ENCODE data around the gene ZMYND8. TPM values are rescaled to one million over a fixed set of nuclear protein-coding genes. Genes with fewer than 3 reads are reported as not detected.

ZMYND8 gene
- total RNA-seq, 4 donors from 2014 or later, result 33.3 to 46.7 (median 39.2) TPM

DNA sequence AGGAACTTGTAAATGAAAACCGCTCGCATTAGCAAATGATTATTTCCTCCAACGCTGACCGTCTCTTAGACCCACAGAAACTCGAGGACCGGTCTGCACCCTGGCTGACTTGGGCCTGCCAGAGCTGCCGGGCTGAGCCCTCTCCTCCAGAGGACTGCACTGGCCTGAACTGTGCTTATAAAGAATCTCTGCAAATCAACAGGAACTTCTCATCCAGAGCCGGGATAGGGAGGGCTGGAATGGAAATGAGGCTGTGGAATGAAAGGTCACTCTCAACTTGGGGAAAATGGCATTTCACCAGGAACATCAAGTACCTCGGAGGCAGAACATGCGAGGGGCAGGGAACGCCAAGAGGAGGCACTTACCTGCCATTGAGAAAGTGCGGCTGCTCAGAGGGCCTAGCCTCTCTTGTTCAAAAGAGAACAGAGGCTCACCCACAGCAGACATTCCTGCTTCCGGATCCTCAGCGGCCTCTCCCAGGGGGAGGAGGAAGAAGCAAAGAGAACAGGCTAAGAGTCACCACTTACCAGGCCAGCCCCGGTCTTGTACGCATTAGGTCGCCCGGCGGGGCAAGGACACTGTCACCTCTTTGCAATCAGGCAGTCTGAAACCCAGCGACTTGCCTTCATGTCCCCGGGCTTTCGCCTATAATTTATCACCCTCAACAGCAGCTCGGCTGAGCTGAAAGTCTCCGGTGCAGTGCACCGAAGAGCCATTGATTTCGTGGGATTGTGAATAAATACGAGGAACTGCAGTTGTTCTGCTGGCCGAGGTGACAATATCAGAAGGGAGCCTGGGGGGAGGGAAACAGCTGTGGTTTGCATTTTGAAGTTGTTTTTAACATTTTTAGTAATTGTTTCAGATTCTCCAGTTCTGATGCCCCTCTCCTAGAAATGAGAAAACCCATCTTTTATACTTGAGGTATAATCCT is 37.6 kb downstream of the ZMYND8 start:
- TF ChIP-seq, protein P1, sequence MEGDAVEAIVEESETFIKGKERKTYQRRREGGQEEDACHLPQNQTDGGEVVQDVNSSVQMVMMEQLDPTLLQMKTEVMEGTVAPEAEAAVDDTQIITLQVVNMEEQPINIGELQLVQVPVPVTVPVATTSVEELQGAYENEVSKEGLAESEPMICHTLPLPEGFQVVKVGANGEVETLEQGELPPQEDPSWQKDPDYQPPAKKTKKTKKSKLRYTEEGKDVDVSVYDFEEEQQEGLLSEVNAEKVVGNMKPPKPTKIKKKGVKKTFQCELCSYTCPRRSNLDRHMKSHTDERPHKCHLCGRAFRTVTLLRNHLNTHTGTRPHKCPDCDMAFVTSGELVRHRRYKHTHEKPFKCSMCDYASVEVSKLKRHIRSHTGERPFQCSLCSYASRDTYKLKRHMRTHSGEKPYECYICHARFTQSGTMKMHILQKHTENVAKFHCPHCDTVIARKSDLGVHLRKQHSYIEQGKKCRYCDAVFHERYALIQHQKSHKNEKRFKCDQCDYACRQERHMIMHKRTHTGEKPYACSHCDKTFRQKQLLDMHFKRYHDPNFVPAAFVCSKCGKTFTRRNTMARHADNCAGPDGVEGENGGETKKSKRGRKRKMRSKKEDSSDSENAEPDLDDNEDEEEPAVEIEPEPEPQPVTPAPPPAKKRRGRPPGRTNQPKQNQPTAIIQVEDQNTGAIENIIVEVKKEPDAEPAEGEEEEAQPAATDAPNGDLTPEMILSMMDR (IDR thresholded peaks at IDR 0.05; ENCODE audit: low read depth), result no peak

GRCh38 chr20:47318027-47318585 is 38.4 kb downstream of the ZMYND8 start:
- TF ChIP-seq, protein P1 (IDR thresholded peaks at IDR 0.05; ENCODE audit: low read depth), result no peak

GRCh38 chr20:47317127-47317895 is 39.2 kb downstream of the ZMYND8 start:
- TF ChIP-seq, protein P1 (IDR thresholded peaks at IDR 0.05; ENCODE audit: low read depth), result no peak

GRCh38 chr20:47316776-47317126 is 39.7 kb downstream of the ZMYND8 start:
- TF ChIP-seq, protein P1 (IDR thresholded peaks at IDR 0.05; ENCODE audit: low read depth), result no peak

DNA sequence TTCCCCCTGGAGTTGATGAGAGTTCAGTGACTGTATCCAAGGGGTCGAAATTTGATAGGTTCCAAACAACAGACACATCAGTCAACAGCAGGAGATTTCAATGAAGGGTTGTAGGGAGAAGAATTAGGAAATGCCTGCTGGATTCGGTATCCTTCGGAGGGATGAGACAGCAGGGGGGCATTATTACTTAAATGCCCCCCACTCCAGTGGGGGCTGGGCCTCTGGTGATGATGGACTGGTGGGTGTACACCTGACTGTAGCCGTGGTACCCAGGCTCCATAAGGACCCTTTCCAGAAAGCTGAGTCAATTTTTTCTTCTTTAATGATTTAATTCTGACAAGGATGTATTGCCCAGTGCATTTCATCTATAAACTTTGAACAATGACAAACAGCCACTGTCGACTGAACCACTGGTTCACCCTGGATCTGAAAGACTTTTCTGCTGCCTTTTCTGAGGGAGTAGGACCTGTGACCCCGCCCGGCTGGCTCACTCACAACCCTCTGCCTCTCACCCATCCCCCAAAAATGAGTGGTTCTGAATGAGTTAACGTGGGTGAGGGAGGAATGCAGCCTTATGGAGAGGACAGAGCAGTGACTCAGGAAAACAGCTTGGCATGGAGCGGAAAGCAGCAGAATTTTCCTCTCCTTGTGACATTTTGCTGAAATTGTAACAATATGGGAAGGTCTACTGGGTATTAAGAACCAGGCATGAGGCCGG is 41.0 kb downstream of the ZMYND8 start:
- TF ChIP-seq, protein P1 (IDR thresholded peaks at IDR 0.05; ENCODE audit: low read depth), result peak; percentile 41

- TF ChIP-seq, protein P1 (IDR thresholded peaks at IDR 0.05; ENCODE audit: low read depth), result no peak
These were observed 41.7 kb downstream of the ZMYND8 start for GRCh38 chr20:47314647-47315338.
